Smooth muscle cell of the umbilical artery (primary cell): ENCODE measurements around the gene MLLT11. TPM values are rescaled to one million over a fixed set of nuclear protein-coding genes. Genes with fewer than 3 reads are reported as not detected.

Experiments
- total RNA-seq: library from RNA; depleted of rRNA; stranded (reverse); fragments of >200 nt; gene quantifications from 2 replicates; pipeline ENCODE4 v1.2.3, GENCODE V29; 2014

Gene MLLT11, protein sequence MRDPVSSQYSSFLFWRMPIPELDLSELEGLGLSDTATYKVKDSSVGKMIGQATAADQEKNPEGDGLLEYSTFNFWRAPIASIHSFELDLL
- 12.5 and 16.1 TPM in 2 replicates for total RNA-seq

DNA sequence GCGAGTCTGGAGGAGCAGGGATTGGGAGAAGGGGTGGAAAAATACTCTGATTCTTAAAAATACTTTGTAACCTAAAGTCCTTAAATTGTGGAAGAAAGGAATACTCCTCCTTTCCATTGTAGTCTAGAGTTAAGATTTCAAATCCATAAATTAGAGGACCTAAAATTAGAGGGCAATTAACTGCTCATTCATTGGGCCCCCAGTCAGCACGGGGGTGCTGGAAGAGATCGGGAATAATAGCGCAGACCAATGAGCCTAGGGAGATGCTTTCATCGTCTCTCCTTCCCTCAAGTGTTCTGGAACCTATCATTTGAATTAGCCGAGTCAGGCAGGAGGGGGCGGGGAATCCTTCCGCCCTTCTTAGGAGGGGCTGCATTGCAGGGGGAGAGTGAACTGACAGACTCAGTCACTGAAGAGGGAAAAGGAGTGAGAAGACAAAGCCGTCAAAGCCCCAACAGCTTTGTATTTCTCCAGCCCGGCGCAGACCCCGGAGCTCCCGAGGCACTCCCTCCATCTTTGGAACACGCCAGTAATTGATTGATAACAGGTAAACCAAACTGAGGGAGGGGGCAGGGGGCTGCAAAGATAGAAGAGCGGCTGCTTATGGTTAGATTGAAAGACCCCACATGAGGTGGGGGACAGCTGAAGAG is at the start of gene MLLT11:
TSS of gene MLLT11 (plus strand) at position 391 of the 650 bp plus-strand sequence. CDS start 6,828 bp downstream, outside the sequence.

DNA sequence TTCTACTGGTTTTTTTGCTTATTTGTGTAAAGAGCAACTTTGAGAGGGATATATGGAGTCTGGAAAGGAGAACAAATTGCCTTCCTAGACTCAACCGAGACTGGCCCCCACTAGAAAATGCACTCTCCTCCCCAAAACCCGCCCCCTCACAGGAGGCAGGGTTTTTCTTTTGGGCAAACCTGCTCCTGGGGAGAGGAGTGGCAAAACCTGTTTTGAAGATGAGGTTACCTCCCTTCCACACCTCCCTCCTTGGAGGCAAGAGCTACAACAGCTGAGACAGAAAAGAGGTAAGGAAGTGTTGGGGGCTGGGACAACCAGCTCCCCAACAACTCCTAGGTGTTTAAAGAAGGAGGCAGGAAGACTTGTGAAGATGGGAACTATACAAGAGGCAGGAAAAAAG is 23.8 kb upstream of the MLLT11 start, which contains the start of gene BNIPL:
TSS of gene BNIPL (plus strand) at position 231 of the 400 bp plus-strand sequence. CDS start at position 371, 140 bp downstream.

DNA sequence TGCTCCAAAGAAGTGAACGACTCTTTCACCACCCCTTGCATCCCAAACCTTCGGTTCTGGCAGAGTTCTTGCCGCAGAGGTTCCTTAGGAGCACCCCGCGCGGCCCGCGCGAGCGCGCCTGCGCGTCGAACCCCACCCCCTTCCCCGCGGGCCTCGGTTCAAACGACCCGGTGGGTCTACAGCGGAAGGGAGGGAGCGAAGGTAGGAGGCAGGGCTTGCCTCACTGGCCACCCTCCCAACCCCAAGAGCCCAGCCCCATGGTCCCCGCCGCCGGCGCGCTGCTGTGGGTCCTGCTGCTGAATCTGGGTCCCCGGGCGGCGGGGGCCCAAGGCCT is 12.6 kb upstream of the MLLT11 start, which contains the start of gene C1orf56:
TSS of gene C1orf56 (plus strand) at position 161 of the 334 bp plus-strand sequence. CDS start at position 258, 97 bp downstream.

DNA sequence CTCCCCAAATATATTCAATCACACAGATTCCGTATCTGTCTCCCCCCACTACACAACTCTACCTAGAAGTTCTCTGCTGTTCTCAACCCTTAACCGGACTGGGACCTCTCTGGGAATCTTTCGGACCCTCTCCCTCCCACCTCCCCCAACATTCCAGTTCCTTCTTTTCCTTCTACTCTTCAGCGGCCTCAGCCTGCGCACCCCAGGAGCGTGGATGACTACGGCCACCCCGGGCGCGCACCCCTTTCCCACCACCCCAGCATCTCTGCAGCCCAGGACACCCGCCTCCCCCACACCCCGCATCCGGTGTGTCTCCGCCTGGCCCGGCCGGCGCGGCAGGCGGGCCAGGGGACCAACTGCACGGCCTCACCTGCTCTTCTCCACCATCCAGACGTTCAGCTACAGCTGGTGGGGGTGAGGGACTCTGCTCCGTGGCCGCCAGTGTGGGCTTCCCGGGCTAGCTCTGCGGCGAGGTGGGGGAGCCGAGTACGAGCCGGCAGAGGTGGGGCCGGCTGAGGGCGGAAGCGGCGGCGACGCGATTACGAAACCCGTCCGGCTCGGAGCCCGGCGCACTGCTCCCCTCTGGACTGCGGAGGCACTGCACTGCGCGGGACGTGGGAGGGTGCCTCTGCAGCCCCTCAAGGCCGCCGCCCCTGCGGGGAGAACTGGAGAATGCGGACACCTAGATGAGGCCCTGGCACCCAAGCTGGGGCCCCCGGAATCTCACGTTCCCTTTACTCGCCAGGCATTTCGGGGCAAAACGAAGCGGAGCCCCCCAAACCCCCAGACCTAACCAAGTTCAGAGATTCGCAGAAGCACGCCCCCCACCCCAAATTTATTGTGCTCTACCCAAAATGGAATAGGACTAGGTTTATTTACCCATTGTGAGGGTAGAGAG is 839 bp upstream of the MLLT11 start, which contains the start of gene CDC42SE1:
TSS of gene CDC42SE1 (minus strand) at position 514 of the 898 bp plus-strand sequence. CDS start 3,892 bp downstream, outside the sequence.

DNA sequence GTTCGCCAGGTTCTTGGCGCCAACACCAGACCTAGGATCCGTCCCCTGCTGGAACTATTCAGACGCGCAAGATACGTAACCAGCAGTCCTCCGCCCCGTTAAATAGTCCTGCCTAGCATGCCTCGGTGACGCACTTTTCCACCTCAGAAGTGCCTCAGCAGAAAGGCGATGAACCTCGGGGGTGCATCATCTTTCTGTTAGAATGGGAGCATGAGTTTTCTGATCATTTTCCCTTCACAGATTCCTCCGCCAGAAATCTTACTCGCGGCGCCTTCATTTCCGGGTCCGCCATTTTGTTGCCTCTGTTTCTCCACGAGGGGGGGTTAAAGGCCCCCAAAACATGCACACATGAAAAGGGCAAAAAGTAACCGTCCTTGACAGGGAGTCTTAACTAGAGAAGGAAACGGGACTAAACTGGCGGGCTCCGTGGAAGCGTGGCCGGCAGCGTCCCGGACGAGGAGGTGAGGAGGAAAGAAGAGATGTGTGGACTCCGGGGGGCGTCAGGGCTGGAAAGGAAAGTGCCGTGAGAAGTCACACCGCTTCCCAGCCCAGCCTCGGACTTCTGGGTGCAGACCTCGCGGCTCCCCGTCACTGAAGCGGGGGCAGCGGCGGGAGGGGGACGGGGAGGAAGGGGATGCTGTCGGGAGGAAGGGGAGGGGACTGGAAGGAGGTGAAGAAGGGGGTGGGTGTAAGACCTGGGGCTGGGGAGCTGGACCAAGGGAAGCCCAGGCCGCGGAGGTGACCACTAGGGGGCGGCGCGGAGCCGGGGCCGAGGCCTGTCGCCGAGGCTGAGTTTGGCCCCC is 10.5 kb downstream of the MLLT11 start, which contains the start of gene GABPB2:
TSS of gene GABPB2 (plus strand) at position 288 of the 803 bp plus-strand sequence. CDS start 17,429 bp downstream, outside the sequence.

Other genes with a start within 250 kb of the MLLT11 start
- gene ARNT, start 183.8 kb upstream of the MLLT11 start, total RNA-seq, result 38.9 and 48.9 TPM in 2 replicates
- not detected in 2 replicates for gene CTXND2, start 173.3 kb upstream of the MLLT11 start, total RNA-seq
- gene SETDB1, start 134.0 kb upstream of the MLLT11 start, total RNA-seq, result 27.9 and 31.2 TPM in 2 replicates
- 67.4 and 80.4 TPM in 2 replicates for gene CERS2, start 85.6 kb upstream of the MLLT11 start, total RNA-seq
- 0.05 TPM in 1 of 2 replicates, not detected in the other for gene ANXA9, start 78.1 kb upstream of the MLLT11 start, total RNA-seq
- gene MINDY1, start 53.5 kb upstream of the MLLT11 start, total RNA-seq, result 4.5 and 8.2 TPM in 2 replicates
- gene PRUNE1, start 51.9 kb upstream of the MLLT11 start, total RNA-seq, result 5.0 and 8.0 TPM in 2 replicates
- gene BNIPL, start 23.8 kb upstream of the MLLT11 start, total RNA-seq, result 0.14 and 0.30 TPM in 2 replicates
- 1.2 and 1.5 TPM in 2 replicates for gene C1orf56, start 12.6 kb upstream of the MLLT11 start, total RNA-seq
- gene CDC42SE1, start 775 bp upstream of the MLLT11 start, total RNA-seq, result 59.4 and 63.3 TPM in 2 replicates
- gene GABPB2, start 10.4 kb downstream of the MLLT11 start, total RNA-seq, result 10.1 and 10.6 TPM in 2 replicates
- gene SEMA6C, start 86.2 kb downstream of the MLLT11 start, total RNA-seq, result 0.89 and 1.7 TPM in 2 replicates
- gene TNFAIP8L2, start 96.3 kb downstream of the MLLT11 start, total RNA-seq, result not detected in 2 replicates
- gene LYSMD1, start 105.5 kb downstream of the MLLT11 start, total RNA-seq, result 4.8 and 8.0 TPM in 2 replicates
- 16.2 and 20.5 TPM in 2 replicates for gene SCNM1, start 105.7 kb downstream of the MLLT11 start, total RNA-seq
- gene TMOD4, start 115.6 kb downstream of the MLLT11 start, total RNA-seq, result not detected in 2 replicates
- gene VPS72, start 129.8 kb downstream of the MLLT11 start, total RNA-seq, result 33.9 and 34.0 TPM in 2 replicates
- gene PIP5K1A, start 138.2 kb downstream of the MLLT11 start, total RNA-seq, result 55.5 and 84.4 TPM in 2 replicates
- 201 and 226 TPM in 2 replicates for gene PSMD4, start 194.3 kb downstream of the MLLT11 start, total RNA-seq
- 9.2 and 13.1 TPM in 2 replicates for gene ZNF687, start 221.9 kb downstream of the MLLT11 start, total RNA-seq